OCI-M1 (cell line): ENCODE measurements around the gene DUSP2.

Source experiments
- DNase-seq: peaks from one replicate; lab custom pipeline; 2025; lab: John Stamatoyannopoulos, UW

Gene DUSP2

DNA sequence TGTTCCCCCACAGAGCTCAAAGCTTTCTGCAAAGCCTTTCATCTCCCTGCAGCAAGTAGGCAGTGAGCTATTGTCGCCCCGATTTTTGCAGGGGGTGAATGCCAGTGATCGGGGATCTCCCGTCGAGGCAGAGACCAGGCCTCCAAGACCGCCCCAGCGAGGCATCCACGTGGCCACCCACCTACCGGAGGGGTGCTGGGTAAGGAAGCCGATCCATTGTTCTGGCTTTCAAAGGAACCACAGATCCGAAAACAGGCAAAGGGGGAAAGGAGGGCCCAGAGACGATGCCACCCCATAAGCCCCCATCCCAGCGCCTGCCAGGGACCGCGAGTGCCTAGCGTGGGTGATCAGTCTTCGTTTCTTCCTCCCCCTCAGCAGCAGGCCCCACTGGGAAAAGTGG is 31.3 kb downstream of the DUSP2 start:
- DNase-seq: no peak

DNA sequence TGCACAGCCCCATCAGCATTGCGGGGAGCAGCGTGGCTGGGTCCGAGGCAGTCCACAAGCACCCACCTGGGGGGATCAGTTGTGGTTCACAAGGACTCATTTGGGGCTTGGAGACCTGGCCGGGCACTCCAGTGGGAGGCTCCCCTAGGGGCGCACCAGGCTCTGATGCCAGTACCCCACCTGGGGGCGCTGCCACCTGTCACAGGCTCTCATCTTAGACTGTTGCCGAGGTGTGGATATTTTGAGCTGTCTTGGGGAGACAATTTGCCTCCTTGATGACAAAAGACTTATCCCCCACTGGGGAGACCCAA is 31.9 kb downstream of the DUSP2 start:
- no peak for DNase-seq

DNA sequence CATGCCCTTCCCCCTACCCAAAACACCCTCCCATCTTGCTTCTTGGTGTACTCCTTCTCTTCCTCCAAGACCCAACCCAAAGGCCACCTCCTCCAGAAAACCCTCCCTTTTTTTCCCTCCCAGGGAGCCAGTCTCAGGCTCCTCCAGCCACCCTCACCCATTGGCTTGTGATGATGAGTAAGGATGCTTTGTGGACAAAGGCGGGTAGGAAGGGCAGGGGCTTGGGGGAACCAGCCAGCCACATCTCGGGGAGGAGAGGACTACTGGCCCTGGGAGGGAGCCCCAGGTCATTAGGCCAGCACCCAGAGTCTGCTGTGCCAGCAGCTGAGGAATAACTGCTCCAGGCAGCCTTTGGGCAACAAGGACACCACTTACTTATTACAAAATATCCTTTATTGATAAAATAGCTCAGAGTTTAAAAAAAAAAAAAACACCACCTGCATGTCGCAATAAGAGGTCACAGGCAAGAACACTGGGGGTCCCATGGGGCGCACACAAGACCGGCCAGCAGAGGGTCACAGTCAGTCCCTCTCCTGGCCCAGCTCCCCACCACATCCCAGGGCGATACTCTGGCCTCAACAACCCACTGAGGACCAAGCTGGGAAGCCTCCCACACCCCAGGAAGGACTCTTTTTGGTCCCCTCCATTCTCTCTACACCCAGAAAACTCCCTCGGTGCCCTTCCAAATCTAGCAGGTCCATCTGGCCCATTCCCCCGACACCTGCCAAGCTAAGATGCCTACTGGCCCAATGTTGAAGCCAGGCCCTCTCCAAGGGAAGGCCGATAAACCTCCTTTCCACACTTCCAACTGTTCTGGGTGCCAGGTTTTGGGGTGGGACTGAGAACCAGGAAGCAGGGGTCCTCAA is 32.5 kb downstream of the DUSP2 start:
- no peak for DNase-seq

DNA sequence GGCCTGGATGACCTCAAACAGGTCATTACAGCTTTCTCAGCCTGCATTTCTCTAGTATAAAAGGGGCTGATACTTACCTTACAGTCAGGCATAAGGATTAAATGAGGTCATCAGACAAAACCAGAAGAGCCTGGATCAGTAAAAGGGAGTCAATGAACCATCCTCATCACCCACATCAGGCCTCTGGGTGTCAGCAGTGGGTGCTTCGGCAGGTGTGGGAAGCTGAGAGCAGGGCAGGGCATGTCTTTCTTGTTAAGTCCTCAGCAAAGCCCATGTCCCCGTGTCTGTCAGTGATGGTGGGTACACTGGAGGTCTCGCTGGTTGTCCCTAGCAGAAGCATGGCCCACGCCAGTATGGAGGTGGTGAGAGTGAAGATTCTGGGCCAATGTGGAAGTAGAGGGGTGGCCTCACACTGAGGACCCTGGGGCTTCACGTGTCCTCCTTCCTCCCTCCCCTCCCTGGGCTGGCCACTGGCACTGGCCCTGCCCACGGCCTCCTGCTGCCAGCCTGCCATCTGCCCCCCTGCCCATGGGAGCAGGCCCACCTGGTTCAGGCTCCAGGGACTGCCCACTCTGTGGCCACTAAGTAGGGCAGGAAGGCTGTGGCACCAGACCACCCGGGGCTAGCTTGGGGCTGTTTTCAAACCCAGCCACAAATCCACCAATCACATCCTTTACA is 33.3 kb downstream of the DUSP2 start:
- DNase-seq: no peak

DNA sequence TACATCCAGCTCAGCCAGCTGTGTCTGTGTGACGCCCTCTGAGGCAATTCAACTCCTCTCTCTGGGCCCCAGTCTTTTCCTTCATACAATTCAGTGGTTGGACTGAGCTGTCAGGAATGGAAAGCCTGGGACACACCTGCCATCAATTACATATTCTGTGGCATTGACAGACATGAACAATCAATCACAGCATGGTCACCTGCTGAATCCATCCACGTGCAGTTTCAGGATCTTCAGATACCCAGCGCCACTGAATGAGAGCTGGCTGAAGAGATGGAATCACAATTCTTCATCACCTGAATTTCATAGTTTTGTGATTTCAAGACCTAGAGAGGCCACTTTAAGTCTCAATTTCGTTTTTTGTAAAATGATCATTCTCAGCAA is 34.0 kb downstream of the DUSP2 start:
- DNase-seq: no peak

DNA sequence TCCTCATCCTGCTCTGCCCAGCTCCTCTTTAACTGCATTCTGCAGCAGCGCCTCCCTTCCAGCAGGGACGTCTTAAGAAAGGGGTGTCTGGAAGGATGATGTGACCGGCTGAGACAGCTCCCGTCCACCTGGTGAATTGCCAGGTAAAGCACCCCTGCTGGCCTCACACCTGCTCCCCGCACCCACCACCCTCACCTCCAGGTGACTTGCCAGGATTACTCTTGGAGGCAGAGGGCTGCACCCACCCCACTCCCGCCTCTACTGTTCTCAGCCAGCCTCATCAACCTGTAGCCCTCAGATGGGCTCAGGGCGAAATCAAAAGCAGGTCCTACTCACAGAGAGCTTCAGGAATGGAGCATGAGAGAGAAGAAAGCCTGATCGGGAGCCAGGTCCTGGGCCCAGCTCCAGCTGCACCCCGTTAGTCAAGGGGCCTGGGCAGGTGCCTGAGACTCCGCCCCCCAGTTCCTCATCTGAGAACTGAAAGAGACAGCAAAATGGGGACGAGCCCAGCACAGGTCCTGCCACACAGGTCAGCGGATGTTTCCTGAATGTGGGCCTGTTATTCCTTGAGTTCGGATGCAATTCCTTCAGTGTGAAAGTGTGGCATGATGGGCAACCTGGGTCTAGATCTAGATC is 34.5 kb downstream of the DUSP2 start:
- DNase-seq: no peak

DNA sequence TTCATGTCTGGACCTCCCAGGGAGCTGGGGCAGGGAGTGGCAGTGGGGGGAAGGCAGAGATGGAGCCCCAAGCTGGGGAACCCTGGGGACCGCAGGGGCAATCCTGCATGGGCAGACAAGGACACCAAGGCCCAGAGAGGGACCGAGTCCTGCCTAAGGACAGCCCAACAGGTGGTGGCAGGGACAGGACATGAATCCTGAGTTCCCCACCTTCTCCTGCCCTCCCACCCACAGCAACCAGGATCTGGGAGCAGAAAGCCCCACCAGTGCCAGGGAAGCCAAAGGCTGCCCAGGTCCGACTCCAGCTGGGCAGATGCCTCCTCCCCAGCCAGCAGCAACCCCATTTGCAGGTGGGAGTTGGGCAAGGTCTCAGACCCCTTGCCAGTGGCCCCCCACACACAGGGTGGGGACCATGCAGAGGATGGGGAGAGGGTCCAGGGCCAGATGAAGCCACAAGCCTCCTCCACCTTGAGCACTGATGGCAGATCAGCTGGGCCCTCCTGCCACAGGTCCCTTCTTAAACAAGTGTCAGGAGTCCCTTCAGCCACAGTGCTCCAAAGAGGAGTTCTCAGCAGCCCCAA is 35.2 kb downstream of the DUSP2 start:
- no peak for DNase-seq

DNA sequence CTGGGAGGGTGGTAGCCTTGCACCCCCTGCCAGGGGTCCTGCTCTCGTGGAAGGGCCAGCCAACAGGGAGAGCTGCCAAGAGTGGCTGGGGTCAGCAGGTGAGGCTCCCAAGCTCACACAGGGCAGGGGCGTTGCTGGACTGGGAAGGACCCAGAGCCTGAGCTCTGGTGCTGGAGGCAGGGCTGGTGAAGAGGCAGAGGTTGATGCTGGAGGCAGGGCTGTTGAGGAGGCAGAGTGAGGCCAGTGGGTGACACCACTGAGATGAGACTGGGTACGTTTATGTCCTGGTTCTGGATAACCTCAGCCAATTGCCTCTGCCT is 35.9 kb downstream of the DUSP2 start:
- DNase-seq: no peak

DNA sequence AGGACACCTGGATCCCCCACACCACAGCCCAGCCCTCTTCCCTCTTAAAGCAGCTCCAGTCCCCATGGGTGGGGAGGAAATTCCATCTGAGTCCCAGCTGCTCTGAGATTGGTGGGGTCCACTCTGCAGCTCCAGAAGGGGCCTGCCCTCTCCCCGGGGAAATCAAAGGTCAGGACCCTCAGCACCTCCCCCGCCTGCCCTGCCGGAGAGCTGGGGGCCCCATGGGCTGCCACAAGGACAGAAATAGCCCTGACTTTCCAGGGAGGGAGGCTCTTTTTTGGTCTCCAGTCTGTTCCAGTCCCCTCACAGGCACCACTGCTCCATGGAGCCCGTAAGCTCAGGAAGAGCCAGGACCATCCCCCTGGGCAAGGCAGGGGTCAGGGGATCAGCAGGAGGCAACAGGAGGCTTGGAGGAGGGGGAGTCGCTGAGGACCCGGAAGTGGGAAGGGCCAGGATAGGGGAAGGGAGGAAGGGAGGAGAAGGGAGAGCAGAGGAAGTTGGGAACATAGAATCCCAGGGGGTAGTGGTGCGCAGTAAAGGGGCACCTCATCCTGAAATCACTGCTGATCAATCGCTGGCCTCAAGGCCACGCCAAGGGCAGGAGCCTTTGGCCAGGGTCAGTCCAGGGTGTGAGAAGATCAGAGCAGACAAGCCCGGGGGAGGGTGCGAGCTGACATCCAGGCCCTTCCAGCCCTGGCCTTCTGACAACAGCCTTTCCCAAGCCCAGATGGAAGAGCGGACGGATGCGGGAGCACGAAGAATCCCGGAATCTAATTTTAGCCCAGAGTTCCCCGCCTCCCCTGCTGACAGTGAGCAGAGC is 36.5 kb downstream of the DUSP2 start:
- no peak for DNase-seq

DNA sequence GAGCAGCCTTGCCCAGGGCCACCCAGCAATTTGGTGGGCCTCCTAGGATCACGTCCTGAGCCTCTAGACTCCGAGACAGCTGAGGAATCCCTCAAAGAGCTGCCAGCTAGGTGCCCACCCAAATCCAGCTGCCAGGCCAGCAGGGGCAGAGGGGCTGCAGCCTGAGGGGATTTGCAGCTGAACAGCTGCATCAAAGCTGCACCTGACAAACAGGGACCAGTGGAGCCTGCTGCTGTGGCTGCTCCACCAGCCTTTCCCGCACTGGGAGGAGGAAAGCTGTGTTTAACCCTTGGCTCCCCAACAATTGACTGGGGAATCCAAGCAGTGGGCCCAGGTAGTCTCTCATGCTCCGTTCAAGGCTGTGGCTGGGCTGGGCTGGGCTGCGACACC is 37.1 kb downstream of the DUSP2 start:
- no peak for DNase-seq

DNA sequence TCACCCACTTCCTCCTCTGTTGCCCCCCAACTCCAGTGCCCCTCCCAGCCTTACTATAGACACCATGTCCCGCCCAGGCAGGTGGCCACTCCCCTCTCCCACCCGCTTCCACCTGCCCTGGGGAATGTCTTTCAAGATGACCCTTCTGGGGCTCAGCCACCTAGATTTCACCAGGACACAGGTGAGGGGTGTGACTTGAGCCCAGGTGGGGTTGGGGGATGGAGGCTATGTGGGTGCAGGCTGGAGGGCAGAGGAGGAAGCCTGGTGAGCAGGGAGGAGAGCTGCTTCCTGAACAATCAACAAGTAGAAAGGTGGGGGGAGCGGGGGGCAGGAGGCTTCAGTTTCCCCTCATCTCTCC is 37.6 kb downstream of the DUSP2 start:
- no peak for DNase-seq

DNA sequence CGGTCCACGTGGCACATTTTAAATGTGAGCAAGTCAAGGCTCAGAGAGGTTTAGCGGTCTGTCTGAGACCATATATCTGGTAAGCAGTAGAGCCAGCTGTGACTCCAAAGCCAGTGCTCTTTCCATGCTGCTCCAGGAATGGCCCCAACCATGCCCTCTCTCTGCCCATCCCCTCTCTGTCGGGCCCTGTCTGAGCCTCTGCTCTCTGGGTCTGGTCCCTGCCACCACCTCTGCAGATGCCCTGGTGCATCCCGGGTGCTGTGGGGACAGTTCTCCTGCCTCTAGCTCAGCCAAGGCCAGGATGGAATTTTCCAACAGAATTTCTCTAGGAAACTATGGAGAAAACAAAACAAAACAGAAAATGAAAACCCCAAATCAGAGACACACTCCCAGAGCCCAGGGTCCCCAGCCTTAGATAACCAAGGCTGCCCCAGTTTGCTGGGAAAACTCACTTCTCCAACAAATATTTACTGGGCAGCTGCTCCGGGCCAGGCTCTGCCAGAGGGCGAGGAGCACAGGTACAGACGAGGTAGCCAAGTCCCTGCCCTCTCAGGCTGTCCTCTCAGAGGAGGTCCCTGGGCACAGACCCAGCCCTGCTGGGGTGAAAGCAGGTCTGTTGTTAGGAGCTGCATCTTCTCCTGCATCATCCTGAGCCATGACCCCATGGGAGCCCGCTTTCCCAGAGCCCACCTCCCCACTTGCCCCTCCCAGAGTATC is 38.1 kb downstream of the DUSP2 start:
- DNase-seq: no peak

DNA sequence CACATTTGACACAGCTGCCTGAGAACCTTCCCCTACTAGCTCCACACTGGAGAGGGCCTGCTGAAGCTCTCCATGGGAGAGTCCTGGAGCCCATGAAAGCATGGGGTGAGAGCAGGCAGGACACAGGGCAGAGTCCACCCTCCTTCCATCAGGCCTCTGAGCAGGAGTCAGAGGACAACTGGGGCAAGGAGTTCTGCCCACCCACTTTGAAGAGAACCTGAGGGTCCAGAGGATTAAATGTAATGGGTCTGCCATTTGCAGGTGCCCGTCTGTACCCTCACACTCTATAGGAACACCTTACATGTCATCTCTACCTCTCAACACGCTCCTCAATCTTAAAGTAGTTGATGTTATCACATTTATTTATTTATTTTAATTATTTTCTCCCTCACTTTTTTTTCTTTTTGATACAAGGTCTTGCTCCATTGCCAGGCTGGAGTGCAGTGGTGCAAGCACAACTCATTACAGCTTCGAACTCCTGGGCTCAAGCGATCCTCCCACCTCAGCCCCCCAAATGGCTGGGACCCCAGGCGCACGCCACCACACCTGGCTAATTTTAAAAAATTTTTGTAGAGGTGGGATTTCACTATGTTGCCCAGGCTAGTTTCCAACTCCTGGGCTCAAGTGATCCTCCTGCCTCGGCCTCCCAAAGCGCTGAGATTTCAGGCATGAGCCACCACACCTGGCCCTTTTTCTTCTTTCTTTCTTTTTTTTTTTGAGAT is 39.1 kb downstream of the DUSP2 start:
- DNase-seq: no peak

DNA sequence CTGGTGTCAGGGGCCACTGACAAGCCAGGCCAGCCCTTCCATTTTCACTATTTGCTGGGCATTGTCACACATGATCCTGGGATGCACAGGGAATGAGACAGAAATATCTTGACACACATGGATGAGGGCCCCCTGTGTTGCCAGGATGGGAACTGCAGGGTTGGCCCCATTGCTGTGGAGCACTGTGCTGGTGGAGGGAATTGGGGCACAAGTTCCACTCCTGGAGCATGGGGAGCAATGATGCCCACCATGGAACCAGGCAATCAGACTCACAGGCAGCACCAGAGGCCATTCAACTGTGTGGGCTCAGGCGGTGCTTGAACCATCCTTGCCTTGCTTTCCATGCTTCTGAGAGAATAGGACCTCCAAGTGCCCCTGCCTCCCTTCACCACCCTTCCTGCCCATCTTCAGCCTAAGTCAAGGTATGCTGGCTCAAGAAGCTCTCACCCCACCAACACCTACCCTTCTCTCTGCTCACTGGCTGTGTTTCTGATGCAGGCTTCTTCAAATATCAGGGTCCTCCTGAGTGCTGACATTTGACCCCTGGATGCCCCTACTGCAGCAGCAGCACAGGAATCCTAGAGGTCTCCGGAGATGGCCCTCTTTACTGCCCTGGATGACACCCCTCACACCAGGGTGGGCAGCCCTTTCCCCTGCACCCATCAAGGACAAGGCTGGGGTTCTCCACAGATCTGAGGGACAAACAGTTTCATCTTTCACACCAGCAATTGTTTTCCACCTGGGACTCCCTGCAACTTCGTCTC is 39.9 kb downstream of the DUSP2 start:
- no peak for DNase-seq

DNA sequence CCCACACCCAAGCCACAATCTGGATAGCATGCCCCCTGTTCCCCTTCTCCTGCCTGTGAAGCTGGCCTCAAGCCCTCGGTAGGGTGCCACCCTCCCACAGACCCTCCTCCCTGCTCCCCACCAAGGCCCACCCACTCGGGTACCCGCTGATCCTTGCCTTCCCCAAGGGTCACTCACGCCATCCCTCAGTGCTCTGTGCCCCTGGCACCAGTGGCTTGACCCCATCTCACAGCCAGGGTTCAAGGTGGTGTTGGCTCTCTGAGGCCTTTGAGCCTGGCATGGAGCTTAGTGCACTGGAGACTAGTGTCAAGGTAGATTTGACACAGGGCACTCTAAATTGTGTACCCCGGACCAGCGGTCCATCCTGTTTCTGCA is 40.8 kb downstream of the DUSP2 start:
- no peak for DNase-seq

DNA sequence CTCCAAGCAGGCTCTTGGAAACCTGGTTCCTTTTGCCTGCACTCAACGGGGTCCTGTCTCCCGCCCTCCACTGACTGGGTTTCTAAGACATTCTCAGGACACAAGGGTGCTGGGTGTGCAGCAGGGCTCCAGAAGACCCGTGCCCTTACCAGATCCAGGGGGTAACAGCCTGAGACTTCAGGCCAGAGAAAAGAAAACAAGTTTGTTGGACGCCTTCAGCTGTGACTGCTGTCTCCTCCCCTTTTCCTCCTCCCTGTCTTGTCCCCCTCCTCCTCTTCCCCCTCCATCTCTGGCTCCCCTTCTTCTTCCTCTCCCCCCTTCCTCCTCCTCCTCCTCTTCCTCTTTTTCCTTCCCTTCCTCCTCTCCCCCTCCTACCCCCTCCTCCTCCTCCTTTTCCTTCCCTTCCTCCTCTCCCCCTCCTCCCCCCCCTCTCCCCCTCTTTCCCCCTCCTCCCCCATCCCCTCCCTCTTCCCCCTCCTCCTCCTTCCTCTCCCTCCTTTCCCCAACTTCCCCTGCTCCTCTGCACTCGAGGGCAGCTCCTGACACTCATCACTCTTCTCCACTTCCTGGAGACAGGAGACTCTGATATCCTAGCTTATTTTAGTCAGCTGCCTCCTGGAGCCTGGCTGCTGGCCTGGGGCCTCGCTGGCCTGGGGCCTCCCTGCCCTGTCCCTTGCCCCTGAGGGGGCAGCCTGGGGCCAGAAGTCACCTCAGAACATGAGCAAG is 41.3 kb downstream of the DUSP2 start:
- DNase-seq: no peak

DNA sequence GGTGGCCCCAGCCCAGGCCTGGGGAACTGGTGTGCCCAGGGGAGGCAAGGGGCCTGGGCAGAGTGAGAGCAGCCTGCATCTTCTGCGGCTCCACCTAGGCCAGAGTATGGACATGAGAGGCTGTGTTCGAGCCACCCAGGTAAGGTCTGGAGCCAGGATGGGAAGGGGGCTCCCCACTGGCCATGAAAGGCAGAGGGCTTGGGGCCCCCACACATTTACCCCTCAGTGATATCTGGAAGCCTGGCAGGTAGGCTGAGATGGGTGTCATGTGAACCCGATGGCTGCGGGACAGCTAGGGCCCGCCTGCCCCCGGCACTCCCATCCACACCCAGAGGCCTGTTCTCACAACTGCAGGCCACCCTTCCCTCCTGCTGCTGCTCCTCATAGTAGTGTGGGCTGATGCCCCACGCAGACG is 42.0 kb downstream of the DUSP2 start:
- no peak for DNase-seq

DNA sequence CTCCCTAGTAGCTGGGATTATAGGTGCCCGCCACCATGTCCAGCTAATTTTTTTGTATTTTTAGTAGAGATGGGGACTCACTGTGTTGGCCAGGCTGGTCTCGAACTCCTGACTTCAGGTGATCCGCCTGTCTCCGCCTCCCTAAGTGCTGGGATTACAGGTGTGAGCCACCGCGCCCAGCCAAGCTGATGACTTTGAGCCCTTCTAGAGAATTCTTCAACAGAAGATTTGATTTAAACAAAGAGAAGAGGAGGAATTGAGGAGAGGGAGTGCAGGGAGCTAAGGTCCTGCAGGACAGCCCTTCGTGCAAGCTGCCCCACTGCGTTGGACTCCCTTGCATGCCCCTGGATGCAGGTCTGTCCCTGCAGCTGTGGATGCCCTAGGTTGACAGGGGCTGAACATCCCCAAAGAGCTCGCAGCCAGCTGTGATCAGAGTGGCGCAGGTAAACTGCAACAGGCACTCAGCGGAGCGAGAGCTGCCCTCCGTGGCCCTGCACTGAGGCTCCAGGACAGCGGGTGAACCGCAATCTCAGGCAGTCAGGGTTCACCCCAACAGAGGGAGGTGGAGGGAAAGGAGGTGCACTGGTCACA is 42.5 kb downstream of the DUSP2 start:
- no peak for DNase-seq

DNA sequence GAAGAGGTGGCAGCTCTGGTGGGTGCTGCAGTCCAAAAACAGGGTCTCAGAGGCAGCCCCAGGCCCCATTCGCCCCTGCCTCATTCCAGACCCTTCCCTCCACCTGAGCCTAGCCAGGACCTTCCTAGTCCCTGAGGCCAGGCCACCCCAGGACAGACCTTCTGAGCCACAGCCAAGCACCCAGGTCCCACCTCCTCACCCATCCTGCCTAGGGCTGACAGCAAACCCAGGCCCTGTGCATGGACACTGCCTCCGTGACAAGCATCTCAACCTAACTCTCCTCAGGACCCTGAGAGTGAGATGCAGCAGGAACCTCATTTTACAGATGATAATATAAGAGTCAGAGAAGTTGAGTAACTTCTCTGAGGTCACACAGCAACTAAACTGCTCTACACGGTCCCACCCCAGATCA is 44.3 kb downstream of the DUSP2 start:
- DNase-seq: no peak
